Activated CD8-positive, alpha-beta memory T cell treated with anti-CD3 and anti-CD28 coated beads for 36 hours (primary cell): ENCODE data around the gene DPRX. TPM values are rescaled to one million over a fixed set of nuclear protein-coding genes. Genes with fewer than 3 reads are reported as not detected.

Experiments used
- total RNA-seq, 2 experiments: library from RNA; stranded (reverse); gene quantifications; one replicate each; pipeline ENCODE4 v1.2.3, GENCODE V29; 2021

The DPRX gene
- total RNA-seq, 2 experiments from 2014 or later = not detected

Other genes with a start within 250 kb of the DPRX start
- 1 to 10 TPM; 8.8 to 9.7 TPM for gene ZNF765, start 236.8 kb upstream of the DPRX start, total RNA-seq
- gene ZNF761, start 200.0 kb upstream of the DPRX start, total RNA-seq = 1 to 10 TPM; 9.5 to 9.7 TPM
- gene ZNF813, start 164.3 kb upstream of the DPRX start, total RNA-seq = 1 to 10 TPM; 5.7 to 6.0 TPM
- 10 to 100 TPM; 15.6 to 18.8 TPM for gene ZNF331, start 93.9 kb upstream of the DPRX start, total RNA-seq
- not detected for gene NLRP12, start 192.3 kb downstream of the DPRX start, total RNA-seq
- gene MYADM, start 235.9 kb downstream of the DPRX start, total RNA-seq = 10 to 100 TPM; 44.1 to 45.2 TPM